ENCODE measurements around the gene OR10P1.
"Not testable (repeated sequence)": the region's sequence is repeated elsewhere in the genome, so short reads cannot be mapped to it uniquely, and the experiment has no call there.

Gene OR10P1

DNA sequence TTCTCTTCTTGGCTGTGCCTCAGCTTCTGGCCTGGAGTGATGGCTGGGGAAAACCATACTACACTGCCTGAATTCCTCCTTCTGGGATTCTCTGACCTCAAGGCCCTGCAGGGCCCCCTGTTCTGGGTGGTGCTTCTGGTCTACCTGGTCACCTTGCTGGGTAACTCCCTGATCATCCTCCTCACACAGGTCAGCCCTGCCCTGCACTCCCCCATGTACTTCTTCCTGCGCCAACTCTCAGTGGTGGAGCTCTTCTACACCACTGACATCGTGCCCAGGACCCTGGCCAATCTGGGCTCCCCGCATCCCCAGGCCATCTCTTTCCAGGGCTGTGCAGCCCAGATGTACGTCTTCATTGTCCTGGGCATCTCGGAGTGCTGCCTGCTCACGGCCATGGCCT lies at the start of gene OR10P1:
TSS of gene OR10P1 (plus strand) at position 40 of the 400 bp plus-strand sequence. CDS start at position 40, 0 bp downstream.
- no peak for DNase-seq

DNA sequence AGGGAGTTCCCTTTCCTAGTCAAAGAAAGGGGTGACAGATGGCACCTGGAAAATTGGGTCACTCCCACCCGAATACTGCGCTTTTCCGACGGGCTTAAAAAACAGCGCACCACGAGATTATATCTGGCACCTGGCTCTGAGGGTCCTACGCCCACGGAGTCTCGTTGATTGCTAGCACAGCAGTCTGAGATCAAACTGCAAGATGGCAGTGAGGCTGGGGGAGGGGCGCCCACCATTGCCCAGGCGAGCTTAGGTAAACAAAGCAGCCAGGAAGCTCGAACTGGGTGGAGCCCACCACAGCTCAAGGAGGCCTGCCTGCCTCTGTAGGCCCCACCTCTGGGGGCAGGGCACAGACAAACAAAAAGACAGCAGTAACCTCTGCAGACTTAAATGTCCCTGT lies 46.5 kb upstream of the OR10P1 start:
- DNase-seq: not testable (repeated sequence)

DNA sequence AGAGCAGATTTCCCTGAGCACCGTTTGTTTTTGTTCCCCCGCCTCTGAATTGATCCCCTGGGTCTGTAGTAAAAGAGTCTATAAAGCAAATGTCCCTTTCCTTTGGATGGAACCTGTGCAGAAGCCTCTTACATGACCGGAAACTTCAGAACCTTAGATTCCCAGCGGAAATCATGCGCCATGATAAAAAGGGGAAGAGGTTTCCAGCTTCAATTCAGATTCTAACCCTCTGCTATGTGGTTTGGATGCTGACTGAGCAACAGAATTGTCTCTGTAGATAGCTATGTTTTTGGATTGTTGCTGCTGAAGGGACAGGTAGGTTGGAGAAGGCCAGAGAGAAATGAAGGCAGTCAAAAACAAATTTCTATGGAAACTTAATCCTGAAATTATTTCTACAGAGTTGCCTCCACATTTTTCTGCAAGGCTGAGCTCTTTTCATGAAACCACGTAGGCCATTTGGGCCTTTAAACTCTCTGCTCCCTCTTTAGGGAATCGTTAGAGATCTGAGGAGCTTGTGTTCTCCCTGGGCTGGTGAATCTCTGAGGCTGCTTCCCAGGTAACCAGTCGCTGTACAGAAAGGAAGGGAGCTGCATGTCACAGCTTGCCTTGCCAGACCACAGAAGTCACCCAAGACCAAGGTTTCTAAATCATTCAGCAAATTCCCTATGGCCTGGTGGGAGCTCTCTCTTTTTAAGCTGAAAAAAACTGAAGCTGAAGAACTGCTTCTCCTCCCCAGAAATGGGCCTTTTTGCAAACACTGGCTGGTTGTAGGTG lies 28.7 kb upstream of the OR10P1 start:
- no peak for DNase-seq

- DNase-seq: no peak
Measured at GRCh38 chr12:55610598-55610997, 26.1 kb upstream of the OR10P1 start.

- DNase-seq: no peak
Measured at GRCh38 chr12:55612646-55613045, 24.0 kb upstream of the OR10P1 start.

GRCh38 chr12:55614764-55615163 lies 21.9 kb upstream of the OR10P1 start:
- no peak for DNase-seq

DNA sequence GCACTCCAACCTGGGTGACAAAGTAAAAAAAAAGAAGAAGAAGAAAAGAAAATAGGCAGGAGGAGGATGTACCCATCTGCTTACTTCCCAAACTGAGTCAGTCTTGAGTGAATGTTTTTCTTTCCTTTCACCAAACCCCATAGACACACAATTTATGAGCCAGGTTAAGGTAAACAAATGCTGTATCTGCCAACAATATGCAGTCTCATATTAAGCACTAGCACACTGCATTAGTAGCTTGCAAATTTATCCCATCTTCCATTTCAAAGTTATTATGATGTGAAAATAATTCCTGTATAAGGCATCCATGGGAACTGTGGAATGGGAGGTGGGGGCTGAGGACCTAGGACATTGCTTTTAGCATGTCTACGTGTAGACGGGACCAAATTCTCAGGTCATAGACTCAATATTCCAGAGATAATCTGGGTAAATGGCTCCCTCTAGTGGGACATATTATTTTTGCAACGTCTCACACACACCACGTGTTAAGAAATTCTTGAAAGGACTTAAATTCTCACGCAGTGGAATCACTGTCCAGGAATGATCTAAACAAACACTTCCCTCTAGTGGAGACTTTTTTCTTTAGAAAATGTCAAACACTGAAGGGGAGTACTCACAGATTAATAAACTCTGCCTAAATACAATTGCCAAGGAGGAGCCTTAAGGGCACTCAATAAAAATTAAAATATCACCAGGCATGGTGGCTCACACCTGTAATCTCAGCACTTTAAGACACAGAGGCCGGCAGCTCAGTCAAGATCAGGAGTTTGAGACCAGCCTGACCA lies 17.1 kb upstream of the OR10P1 start:
- DNase-seq: peak in 1 of 2 donors; percentile 53

- DNase-seq: peak in 1 of 2 donors; percentile 31
Measured at GRCh38 chr12:55624056-55624455, 12.6 kb upstream of the OR10P1 start.

GRCh38 chr12:55626154-55626553 lies 10.5 kb upstream of the OR10P1 start:
- no peak for DNase-seq

DNA sequence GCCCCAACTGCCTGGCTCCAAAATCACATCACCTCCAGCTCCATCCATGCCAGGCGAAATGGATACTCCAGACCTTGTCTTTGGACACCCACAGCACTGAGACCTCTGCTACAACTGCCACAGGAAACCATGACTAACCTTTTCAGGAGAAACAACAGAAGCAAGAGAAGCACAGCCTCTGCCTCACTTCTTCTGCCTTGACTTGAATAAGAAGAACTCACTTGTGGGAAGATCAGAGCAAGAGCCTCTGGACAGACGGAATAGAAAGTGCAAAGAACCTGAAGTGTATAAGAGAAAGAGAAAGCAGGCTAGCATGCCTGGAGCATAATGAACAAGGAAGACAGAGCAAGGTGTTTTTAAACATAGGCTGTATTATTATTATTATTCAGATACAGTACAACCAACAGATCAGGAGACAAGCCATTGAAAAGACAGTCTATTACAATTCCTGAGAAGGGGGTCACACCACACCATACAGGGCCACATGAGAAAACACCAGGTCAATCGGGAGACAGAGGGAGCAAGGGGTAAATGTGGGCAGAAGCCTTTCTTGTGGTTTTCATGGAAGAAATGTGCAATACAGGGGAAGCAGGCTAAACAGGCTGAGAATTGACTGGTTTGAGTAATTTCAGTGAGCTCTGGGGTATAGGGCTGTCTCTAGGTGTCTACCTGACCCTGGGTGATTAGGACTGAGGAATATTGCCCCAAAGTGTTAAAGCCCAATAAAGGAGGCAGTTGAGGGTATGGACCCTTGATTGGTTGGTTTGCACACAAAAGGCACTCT lies 7.4 kb upstream of the OR10P1 start:
- no peak for DNase-seq

DNA sequence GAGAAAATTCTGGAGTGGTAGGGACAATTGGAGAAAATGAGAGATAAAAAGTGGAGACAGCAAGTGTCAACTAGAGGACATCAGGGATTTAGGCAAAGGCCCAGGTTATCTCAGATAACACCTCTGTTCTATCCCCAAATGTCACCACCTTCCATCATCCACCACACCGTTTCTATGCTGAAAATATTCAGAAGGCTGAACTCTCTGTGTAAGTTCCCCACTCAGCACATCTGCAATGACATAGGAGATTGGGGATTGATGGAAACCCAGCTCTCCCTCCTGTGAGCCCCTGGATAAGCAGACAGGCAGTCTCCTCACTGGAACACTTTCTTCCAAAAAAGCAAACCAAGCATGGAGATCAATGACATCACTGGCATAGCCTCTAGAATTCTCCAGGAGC lies 5.6 kb upstream of the OR10P1 start:
- no peak for DNase-seq

DNA sequence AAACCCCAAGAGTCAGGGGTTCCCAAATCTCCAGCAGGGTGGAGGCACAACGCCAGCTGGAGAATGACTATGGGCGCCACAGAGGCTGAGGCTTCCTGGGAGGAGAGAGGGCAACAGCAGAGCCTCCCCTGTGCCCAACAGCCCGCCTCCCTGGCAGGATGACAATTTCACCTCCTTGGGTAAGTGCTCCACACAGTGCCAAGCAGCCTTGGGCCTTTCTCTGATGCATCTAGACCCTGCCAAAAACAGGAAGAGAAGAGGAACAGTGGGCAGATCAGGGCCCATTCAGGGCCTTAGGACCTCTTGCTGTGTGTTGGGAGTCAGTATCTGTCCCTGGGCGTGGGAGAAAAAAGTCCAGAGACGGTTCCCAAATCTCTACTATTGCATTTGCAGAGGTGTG lies 5.0 kb upstream of the OR10P1 start:
- no peak for DNase-seq

GRCh38 chr12:55633151-55633550 lies 3.5 kb upstream of the OR10P1 start:
- no peak for DNase-seq

DNA sequence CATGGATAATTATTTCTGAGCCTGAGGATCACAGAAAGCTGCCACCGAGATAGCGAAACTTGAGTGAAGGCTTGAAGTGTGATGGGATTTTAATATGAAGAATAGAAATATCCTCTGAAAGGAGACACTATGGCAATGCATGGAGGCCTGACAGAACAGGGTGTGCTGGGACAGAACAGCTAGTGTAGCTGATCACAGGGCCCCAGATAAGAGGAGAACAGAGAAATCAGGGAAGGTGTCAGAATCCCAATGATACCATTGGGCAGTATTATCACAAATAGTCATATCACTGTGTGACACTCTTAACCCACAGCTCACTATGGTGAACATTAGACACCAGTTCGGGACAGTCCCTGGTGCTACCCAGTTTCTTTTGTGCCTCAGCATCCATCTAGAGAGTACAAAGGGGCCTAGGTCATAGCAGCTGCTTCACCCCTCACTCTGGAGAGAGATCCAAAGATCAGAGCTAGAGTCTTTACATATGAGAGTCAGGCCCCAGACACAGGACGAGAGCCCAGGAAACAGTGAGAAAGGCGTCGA lies 506 bp upstream of the OR10P1 start:
- no peak for DNase-seq

DNA sequence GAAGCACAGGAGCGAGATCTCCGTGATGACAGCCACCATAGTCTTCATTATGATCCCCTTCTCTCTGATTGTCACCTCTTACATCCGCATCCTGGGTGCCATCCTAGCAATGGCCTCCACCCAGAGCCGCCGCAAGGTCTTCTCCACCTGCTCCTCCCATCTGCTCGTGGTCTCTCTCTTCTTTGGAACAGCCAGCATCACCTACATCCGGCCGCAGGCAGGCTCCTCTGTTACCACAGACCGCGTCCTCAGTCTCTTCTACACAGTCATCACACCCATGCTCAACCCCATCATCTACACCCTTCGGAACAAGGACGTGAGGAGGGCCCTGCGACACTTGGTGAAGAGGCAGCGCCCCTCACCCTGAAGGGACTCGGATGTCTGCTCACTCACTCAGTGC lies 775 bp downstream of the OR10P1 start:
- peak in 1 of 2 donors; percentile 38 for DNase-seq

- no peak for DNase-seq
Measured at GRCh38 chr12:55641595-55641994, 4.9 kb downstream of the OR10P1 start.

DNA sequence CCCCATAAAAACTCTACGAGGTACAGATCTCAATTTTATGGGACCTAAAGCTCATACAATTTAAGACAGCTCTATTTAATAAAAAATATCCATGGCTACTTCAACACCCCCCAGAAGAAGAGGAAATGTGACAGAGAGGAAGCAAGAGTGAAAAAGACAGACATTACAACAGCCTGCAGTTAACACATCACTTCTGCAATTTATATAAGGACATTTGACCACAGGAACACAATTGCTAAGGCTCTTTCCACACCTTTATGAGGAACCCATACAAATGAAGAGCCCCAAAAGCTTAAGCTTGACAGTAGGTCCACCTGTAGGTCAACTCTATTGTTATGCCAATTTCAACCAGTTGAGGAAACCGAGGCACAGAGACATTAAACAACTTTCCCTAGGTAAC lies 5.6 kb downstream of the OR10P1 start:
- DNase-seq: no peak

- peak in 1 of 2 donors; percentile 46 for DNase-seq
Measured at GRCh38 chr12:55642669-55643068, 6.0 kb downstream of the OR10P1 start.

DNA sequence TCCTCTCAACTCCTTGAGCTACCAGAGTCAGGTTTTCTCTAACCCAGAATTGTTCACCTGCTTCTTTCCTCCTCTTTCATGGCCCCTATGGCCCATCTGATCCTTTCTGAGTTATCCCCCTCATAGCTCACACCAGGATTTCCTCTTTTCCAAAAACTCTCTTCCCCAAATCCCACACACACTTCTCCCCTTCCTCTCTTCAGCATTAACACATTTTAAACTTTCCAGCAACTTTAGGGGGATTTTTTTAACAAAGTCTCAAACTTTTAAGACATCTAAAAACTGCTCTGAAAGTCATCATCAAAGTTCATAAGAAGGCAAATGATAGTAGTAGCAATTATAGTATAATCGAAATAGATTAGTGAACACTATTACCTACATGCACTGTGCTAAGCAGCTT lies 7.9 kb downstream of the OR10P1 start:
- no peak for DNase-seq

- DNase-seq: no peak
Measured at GRCh38 chr12:55647027-55647426, 10.3 kb downstream of the OR10P1 start.

DNA sequence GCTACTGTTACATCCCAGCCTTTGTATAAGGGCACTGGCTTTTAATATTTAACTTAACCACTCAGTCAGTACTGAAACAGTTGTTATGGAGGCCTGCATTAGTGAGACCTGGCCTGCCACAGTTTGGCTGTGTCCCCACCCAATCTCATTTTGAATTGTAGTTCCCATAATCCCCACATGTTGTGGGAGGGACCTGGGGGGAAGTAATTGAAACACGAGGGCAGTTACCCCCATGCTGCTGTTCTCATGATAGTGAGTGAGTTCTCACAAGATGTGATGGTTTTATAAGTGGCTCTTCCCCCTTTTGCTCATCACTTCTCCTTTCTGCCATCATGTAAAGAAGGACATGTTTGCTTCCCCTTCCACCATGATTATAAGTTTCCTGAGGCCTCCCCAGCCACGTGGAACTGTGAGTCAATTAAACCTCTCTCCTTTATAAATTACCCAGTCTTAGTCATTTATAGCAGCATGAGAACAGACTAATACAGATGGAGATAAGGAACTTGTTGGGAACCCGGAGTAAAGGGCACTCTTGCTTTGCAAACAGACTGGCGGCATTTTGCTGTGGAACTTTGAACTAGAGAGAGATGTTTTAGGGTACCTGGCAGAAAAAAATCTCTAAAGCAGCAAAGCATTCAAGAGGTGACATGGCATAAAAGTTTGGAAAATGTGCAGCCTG lies 14.1 kb downstream of the OR10P1 start:
- DNase-seq: not testable (repeated sequence)

GRCh38 chr12:55651299-55651683 lies 14.6 kb downstream of the OR10P1 start:
- DNase-seq: no peak

GRCh38 chr12:55652352-55652751 lies 15.7 kb downstream of the OR10P1 start:
- peak; percentile 33 to 51 for DNase-seq
